HG03521 (cell line): Measurements from ENCODE around the gene IL1R2.

Experiments
- ATAC-seq: cut with Tn5 transposase; IDR thresholded peaks from one replicate; pipeline ENCODE4 v1.9.1; 2021; ENCODE audit warnings: mild to moderate bottlenecking, moderate library complexity; ENCODE audit not compliant: unreplicated experiment

Gene IL1R2

GRCh38 chr2:102076512-102076911 lies 84.8 kb downstream of the IL1R2 start:
- ATAC-seq, result no peak
